Osteoblast (primary cell): ENCODE data around the gene ETV3. TPM values are rescaled to one million over a fixed set of nuclear protein-coding genes. Genes with fewer than 3 reads are reported as not detected.
"Not testable (repeated sequence)": the region's sequence is repeated elsewhere in the genome, so short reads cannot be mapped to it uniquely, and the experiment has no call there.

ENCODE experiments used
- DNase-seq: peaks from one replicate; pipeline ENCODE4 v3.0.0; 2011; ENCODE audit warnings: low spot score, mixed read lengths; ENCODE audit not compliant: insufficient read length; ENCODE audit errors: missing footprints
- H2AFZ ChIP-seq: 2 replicates; pipeline ENCODE4 v1.6.0; 2011; ENCODE audit warnings: mild to moderate bottlenecking, low read length
- H3K27ac ChIP-seq: 2 replicates; pipeline ENCODE4 v1.5.1; 2011; ENCODE audit warnings: mild to moderate bottlenecking, low read depth, low read length, moderate library complexity
- H3K27me3 ChIP-seq: 2 replicates; pipeline ENCODE4 v1.6.0; 2012; ENCODE audit warnings: mild to moderate bottlenecking, control low read depth, inconsistent platforms, low read length, moderate library complexity; ENCODE audit not compliant: insufficient read depth
- H3K36me3 ChIP-seq: 2 replicates; pipeline ENCODE4 v1.5.1; 2011; ENCODE audit warnings: mild to moderate bottlenecking, low read length, control low read depth, moderate library complexity; ENCODE audit not compliant: insufficient read depth
- H3K4me1 ChIP-seq: 2 replicates; pipeline ENCODE4 v1.5.1; 2011; ENCODE audit warnings: mild to moderate bottlenecking, low read length, control low read depth, moderate library complexity; ENCODE audit not compliant: insufficient read depth
- H3K4me2 ChIP-seq: 2 replicates; pipeline ENCODE4 v1.6.0; 2011; ENCODE audit warnings: mild to moderate bottlenecking, low read length; ENCODE audit not compliant: insufficient read depth
- H3K4me3 ChIP-seq: fragments of 200-600 bp; sonication (generic); 3 replicates; pipeline ENCODE4 v1.5.1; 2012; ENCODE audit warnings: mild to moderate bottlenecking, low read length, inconsistent platforms; ENCODE audit not compliant: insufficient read depth
- H3K79me2 ChIP-seq: 2 replicates; pipeline ENCODE4 v1.6.0; 2012; ENCODE audit warnings: mild to moderate bottlenecking, low read length, control low read depth, inconsistent platforms; ENCODE audit not compliant: insufficient read depth
- H3K9me3 ChIP-seq: 2 replicates; pipeline ENCODE4 v1.5.1; 2011; ENCODE audit warnings: low read depth, low read length, control low read depth
- H4K20me1 ChIP-seq: 2 replicates; pipeline ENCODE4 v1.6.0; 2012; ENCODE audit warnings: mild to moderate bottlenecking, low read length, control low read depth; ENCODE audit not compliant: insufficient read depth
- total RNA-seq: library from RNA; depleted of rRNA; stranded (reverse); fragments of >200 nt; gene quantifications from 2 replicates; pipeline ENCODE4 v1.2.3, GENCODE V29; 2012
- TF ChIP-seq, protein P1 (sequence below): IDR thresholded peaks from 2 replicates; pipeline ENCODE4 v1.5.1; 2011; ENCODE audit warnings: mild to moderate bottlenecking, low read depth, low read length, moderate library complexity; ENCODE audit errors: extremely low read depth

The ETV3 gene
- 13.0 and 14.8 TPM in 2 replicates for total RNA-seq

DNA sequence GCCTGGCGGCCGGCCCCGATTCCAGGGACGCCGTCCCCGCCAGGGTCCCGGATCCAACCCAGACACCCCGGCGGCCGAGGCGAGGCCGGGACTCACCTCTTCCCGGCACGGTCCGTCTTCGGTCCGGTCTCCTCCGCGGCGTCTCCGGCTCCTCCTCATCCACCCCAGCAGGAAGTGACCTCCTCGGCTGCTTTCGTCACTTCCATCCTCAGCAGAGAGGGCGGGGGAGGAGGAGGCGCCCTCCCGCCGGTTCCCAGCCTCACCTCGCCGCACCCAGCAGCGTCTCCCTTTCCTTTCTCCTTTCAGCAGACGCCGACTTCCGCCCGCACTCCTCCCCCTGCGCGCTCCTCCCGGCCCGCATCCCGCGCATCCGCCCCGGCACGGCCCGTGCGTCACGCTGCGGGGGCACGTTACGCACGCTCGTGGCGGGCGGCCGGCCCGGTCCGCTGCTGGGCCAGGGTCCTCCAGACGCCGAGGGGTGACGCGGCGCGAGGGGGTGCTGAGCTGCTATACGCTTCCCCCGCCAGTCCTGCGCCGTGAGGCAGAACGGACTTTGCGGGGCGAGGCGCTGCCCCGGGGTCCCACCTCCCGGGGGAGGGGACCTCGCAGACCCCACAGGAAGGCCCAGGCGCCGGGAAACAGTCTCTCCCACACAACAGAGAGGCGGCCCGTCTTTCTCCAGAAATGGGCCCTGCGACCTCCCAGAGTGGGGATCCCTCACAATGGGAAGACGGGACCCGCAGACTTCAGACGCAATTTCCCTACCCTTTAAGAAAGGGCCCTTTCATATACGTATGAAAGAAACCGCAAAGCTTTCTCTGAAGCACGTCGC lies at the start of gene ETV3:
ETV3 (minus strand) TSS at position 176 of the 832 bp plus-strand sequence. CDS start 2,043 bp downstream, outside the sequence.
- Histone ChIP-seq H3K79me2 (peaks cover 44% of the 10 kb centered on the region), H3K4me3 (peak within 1 kb of the TSS; percentile 94), H4K20me1 (peaks cover 25% of the 10 kb centered on the region), H2AFZ (peak within 1 kb of the TSS; percentile 69), H3K4me2 (peak within 1 kb of the TSS; percentile 99), H3K36me3 (peaks cover 29% of the 10 kb centered on the region), H3K4me1 (peaks cover 24% of the 10 kb centered on the region), H3K9me3 (no peaks in the 10 kb centered on the region), H3K27me3 (no peaks in the 10 kb centered on the region), H3K27ac (peak within 1 kb of the TSS; percentile 90)
- TF ChIP-seq, protein P1, sequence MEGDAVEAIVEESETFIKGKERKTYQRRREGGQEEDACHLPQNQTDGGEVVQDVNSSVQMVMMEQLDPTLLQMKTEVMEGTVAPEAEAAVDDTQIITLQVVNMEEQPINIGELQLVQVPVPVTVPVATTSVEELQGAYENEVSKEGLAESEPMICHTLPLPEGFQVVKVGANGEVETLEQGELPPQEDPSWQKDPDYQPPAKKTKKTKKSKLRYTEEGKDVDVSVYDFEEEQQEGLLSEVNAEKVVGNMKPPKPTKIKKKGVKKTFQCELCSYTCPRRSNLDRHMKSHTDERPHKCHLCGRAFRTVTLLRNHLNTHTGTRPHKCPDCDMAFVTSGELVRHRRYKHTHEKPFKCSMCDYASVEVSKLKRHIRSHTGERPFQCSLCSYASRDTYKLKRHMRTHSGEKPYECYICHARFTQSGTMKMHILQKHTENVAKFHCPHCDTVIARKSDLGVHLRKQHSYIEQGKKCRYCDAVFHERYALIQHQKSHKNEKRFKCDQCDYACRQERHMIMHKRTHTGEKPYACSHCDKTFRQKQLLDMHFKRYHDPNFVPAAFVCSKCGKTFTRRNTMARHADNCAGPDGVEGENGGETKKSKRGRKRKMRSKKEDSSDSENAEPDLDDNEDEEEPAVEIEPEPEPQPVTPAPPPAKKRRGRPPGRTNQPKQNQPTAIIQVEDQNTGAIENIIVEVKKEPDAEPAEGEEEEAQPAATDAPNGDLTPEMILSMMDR, result no peak
- DNase-seq, result peak; percentile 96

DNA sequence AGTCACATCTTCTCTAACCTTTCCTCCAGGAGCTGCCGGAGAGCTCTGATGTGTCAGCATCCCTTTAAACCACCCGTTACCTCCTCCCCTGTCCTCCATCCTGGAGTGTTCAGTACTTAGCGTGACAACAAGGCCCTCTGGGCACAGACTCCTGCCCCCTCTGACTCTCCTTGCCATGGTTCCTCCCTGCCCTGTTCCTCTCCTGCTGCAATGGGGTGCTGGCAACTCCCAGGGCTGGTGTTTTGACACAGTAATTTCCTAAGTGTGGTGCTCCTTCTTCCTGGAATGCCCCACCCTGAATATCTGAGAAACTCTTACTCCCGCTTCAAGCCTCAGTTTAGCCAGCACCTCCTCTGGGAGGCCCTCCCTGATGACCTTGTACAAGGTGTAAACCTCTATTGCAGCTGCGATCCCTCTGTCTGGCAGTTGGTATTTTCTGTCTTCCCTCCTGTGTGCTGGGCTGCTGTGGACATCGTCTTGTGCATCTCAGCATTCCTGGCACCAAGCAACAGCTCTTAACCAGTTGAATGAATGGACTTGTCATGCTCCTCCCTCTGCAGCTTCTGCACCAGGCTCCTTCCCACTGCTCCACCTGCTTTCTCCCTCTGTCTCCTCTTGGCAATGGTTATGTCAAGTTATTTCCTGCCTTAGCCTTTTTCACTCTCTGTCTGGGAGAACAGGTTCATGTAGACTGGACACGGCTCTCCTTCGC lies 48.2 kb upstream of the ETV3 start:
- H3K4me3 ChIP-seq, result no peak overlapping the region
- DNase-seq, result no peak

DNA sequence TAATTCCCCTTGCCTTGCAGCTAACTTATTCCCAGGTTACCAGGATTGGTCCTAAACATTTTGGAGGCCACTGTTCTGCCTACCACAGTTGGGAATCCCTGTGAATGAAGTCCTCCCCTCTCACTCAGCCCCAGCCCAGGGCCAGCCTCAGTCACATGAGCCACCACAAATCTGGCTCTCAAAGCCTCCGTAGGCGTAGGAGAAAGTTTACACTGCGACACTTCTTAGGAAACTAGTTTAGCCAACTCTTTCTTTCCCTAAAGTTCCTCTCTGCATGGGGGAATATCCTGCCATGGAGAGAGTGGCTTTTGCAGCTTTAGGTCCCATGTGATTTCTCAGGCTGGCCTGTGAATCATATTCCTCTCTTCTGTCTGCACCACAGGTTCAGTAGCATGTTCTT lies 45.7 kb upstream of the ETV3 start:
- Histone ChIP-seq H3K9me3 (no peaks in the 10 kb centered on the region), H3K79me2 (no peaks in the 10 kb centered on the region), H4K20me1 (no peaks in the 10 kb centered on the region), H3K4me3 (no peak overlapping the region), H3K4me2 (no peak overlapping the region), H2AFZ (no peak overlapping the region), H3K4me1 (no peaks in the 10 kb centered on the region), H3K27ac (no peak overlapping the region), H3K27me3 (peaks cover 42% of the 10 kb centered on the region), H3K36me3 (no peaks in the 10 kb centered on the region)
- TF ChIP-seq, protein P1, result no peak
- DNase-seq, result peak; percentile 21

More for the DNA sequence above, 48.2 kb upstream of the ETV3 start:
- no peaks in the 10 kb centered on the region for H3K4me1 ChIP-seq
- H4K20me1 ChIP-seq, result no peaks in the 10 kb centered on the region
- TF ChIP-seq, protein P1, result no peak
- H3K4me2 ChIP-seq, result no peak overlapping the region
- H3K27me3 ChIP-seq, result peaks cover 40% of the 10 kb centered on the region
- H3K27ac ChIP-seq, result no peak overlapping the region
- H3K79me2 ChIP-seq, result no peaks in the 10 kb centered on the region
- no peak overlapping the region for H2AFZ ChIP-seq
- no peaks in the 10 kb centered on the region for H3K36me3 ChIP-seq
- H3K9me3 ChIP-seq, result no peaks in the 10 kb centered on the region

DNA sequence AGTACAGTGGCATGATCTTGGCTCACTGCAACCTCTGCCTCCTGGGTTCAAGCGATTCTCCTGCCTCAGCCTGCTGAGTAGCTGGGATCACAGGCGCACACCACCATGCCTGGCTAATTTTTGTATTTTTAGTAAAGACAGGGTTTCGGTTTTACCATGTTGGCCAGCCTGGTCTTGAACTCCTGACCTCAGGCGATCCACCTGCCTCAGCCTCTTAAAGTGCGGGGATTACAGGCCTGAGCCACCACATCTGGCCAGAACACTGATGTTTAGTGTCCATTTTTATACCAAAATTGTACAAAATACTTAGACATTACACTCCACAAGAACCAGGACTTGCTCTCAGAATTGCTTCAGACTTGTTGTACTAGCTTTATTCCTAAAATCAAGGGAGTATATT lies 44.2 kb upstream of the ETV3 start:
- H3K27me3 ChIP-seq, result peaks cover 32% of the 10 kb centered on the region
- not testable (repeated sequence) for H3K36me3 ChIP-seq, H3K4me1 ChIP-seq, H3K4me3 ChIP-seq, H2AFZ ChIP-seq, H3K9me3 ChIP-seq, H3K79me2 ChIP-seq, H3K4me2 ChIP-seq, DNase-seq, H3K27ac ChIP-seq, H4K20me1 ChIP-seq
